GM12874 (cell line): ENCODE results near the gene RET.

Source experiments
- CTCF ChIP-seq: IDR thresholded peaks from 2 replicates; pipeline ENCODE4 v1.5.1; 2011; ENCODE audit warnings: low read depth, mild to moderate bottlenecking, control low read depth, low read length, moderate library complexity; ENCODE audit not compliant: insufficient read depth

Gene RET

GRCh38 chr10:43114088-43114742, 37.3 kb downstream of the RET start:
- TF ChIP-seq CTCF = no peak

- TF ChIP-seq CTCF = no peak
Observed at GRCh38 chr10:43114743-43115611, 38.1 kb downstream of the RET start.

GRCh38 chr10:43115881-43116595, 39.2 kb downstream of the RET start:
- TF ChIP-seq CTCF = no peak

- TF ChIP-seq CTCF = no peak
Observed at GRCh38 chr10:43116596-43116995, 39.7 kb downstream of the RET start.

- no peak for TF ChIP-seq CTCF
Observed at GRCh38 chr10:43117031-43117776, 40.3 kb downstream of the RET start.

- TF ChIP-seq CTCF = no peak
Observed at GRCh38 chr10:43117777-43118583, 41.1 kb downstream of the RET start.
